ENCODE results near the gene CCDC33.

Gene CCDC33

GRCh38 chr15:74221399-74222239 is 14.5 kb upstream of the CCDC33 start:
- Histone ChIP-seq H3K9ac (ENCODE audit: low read depth, low read length) (no peak overlapping the region), H3K4me3 (ENCODE audit: low read depth, low read length) (no peak overlapping the region), H3K27me3 (ENCODE audit: control insufficient read depth, insufficient read depth, low read length) (peaks cover 91% of the 10 kb centered on the region), H3K36me3 (ENCODE audit: control insufficient read depth, insufficient read depth, low read length) (no peaks in the 10 kb centered on the region), H3K9me3 (ENCODE audit: control insufficient read depth, insufficient read depth, low read length) (no peaks in the 10 kb centered on the region), H3K4me1 (ENCODE audit: control insufficient read depth, insufficient read depth, low read length) (peaks cover 23% of the 10 kb centered on the region)

- Histone ChIP-seq H3K9ac (ENCODE audit: low read depth, low read length) (no peak overlapping the region), H3K27me3 (ENCODE audit: control insufficient read depth, insufficient read depth, low read length) (peaks cover 92% of the 10 kb centered on the region)
Measured at GRCh38 chr15:74222240-74223119, 13.6 kb upstream of the CCDC33 start.

GRCh38 chr15:74225928-74226327 is 10.2 kb upstream of the CCDC33 start:
- no peak overlapping the region for H3K4me3 ChIP-seq (ENCODE audit: low read depth, low read length)
- no peaks in the 10 kb centered on the region for H3K36me3 ChIP-seq (ENCODE audit: control insufficient read depth, insufficient read depth, low read length)
- peaks cover 70% of the 10 kb centered on the region for H3K27me3 ChIP-seq (ENCODE audit: control insufficient read depth, insufficient read depth, low read length)
- H3K4me1 ChIP-seq (ENCODE audit: control insufficient read depth, insufficient read depth, low read length), result peaks cover 19% of the 10 kb centered on the region
- H3K9me3 ChIP-seq (ENCODE audit: control insufficient read depth, insufficient read depth, low read length), result no peaks in the 10 kb centered on the region
- no peak overlapping the region for H3K9ac ChIP-seq (ENCODE audit: low read depth, low read length)

More at GRCh38 chr15:74222240-74223119, 13.6 kb upstream of the CCDC33 start:
- Histone ChIP-seq H3K36me3 (ENCODE audit: control insufficient read depth, insufficient read depth, low read length) (no peaks in the 10 kb centered on the region), H3K9me3 (ENCODE audit: control insufficient read depth, insufficient read depth, low read length) (no peaks in the 10 kb centered on the region), H3K4me3 (ENCODE audit: low read depth, low read length) (peak overlapping the region; percentile 42), H3K4me1 (ENCODE audit: control insufficient read depth, insufficient read depth, low read length) (peaks cover 23% of the 10 kb centered on the region)

- H3K4me1 ChIP-seq (ENCODE audit: control insufficient read depth, insufficient read depth, low read length), result peaks cover 12% of the 10 kb centered on the region
- H3K4me3 ChIP-seq (ENCODE audit: low read depth, low read length), result no peak overlapping the region
- no peaks in the 10 kb centered on the region for H3K36me3 ChIP-seq (ENCODE audit: control insufficient read depth, insufficient read depth, low read length)
- H3K9me3 ChIP-seq (ENCODE audit: control insufficient read depth, insufficient read depth, low read length), result no peaks in the 10 kb centered on the region
- no peak overlapping the region for H3K9ac ChIP-seq (ENCODE audit: low read depth, low read length)
- H3K27me3 ChIP-seq (ENCODE audit: control insufficient read depth, insufficient read depth, low read length), result peaks cover 60% of the 10 kb centered on the region
Measured at GRCh38 chr15:74226761-74227540, 9.2 kb upstream of the CCDC33 start.

GRCh38 chr15:74227968-74228722 is 8.0 kb upstream of the CCDC33 start:
- H3K9ac ChIP-seq (ENCODE audit: low read depth, low read length), result no peak overlapping the region
- H3K27me3 ChIP-seq (ENCODE audit: control insufficient read depth, insufficient read depth, low read length), result peaks cover 61% of the 10 kb centered on the region
- H3K9me3 ChIP-seq (ENCODE audit: control insufficient read depth, insufficient read depth, low read length), result no peaks in the 10 kb centered on the region
- peaks cover 8% of the 10 kb centered on the region for H3K4me1 ChIP-seq (ENCODE audit: control insufficient read depth, insufficient read depth, low read length)
- no peaks in the 10 kb centered on the region for H3K36me3 ChIP-seq (ENCODE audit: control insufficient read depth, insufficient read depth, low read length)
- H3K4me3 ChIP-seq (ENCODE audit: low read depth, low read length), result no peak overlapping the region

- Histone ChIP-seq H3K9me3 (ENCODE audit: control insufficient read depth, insufficient read depth, low read length) (no peaks in the 10 kb centered on the region), H3K4me3 (ENCODE audit: low read depth, low read length) (no peak overlapping the region), H3K36me3 (ENCODE audit: control insufficient read depth, insufficient read depth, low read length) (no peaks in the 10 kb centered on the region), H3K4me1 (ENCODE audit: control insufficient read depth, insufficient read depth, low read length) (peaks cover 6% of the 10 kb centered on the region), H3K27me3 (ENCODE audit: control insufficient read depth, insufficient read depth, low read length) (peaks cover 62% of the 10 kb centered on the region), H3K9ac (ENCODE audit: low read depth, low read length) (no peak overlapping the region)
Measured at GRCh38 chr15:74228723-74229081, 7.4 kb upstream of the CCDC33 start.

GRCh38 chr15:74229686-74230085 is 6.4 kb upstream of the CCDC33 start:
- Histone ChIP-seq H3K4me3 (ENCODE audit: low read depth, low read length) (no peak overlapping the region), H3K9ac (ENCODE audit: low read depth, low read length) (no peak overlapping the region), H3K36me3 (ENCODE audit: control insufficient read depth, insufficient read depth, low read length) (no peaks in the 10 kb centered on the region), H3K4me1 (ENCODE audit: control insufficient read depth, insufficient read depth, low read length) (peaks cover 9% of the 10 kb centered on the region), H3K9me3 (ENCODE audit: control insufficient read depth, insufficient read depth, low read length) (no peaks in the 10 kb centered on the region), H3K27me3 (ENCODE audit: control insufficient read depth, insufficient read depth, low read length) (peaks cover 56% of the 10 kb centered on the region)

- Histone ChIP-seq H3K4me3 (ENCODE audit: low read depth, low read length) (no peak overlapping the region), H3K9ac (ENCODE audit: low read depth, low read length) (no peak overlapping the region), H3K4me1 (ENCODE audit: control insufficient read depth, insufficient read depth, low read length) (peaks cover 9% of the 10 kb centered on the region), H3K36me3 (ENCODE audit: control insufficient read depth, insufficient read depth, low read length) (no peaks in the 10 kb centered on the region), H3K9me3 (ENCODE audit: control insufficient read depth, insufficient read depth, low read length) (no peaks in the 10 kb centered on the region), H3K27me3 (ENCODE audit: control insufficient read depth, insufficient read depth, low read length) (peaks cover 38% of the 10 kb centered on the region)
Measured at GRCh38 chr15:74231475-74231874, 4.7 kb upstream of the CCDC33 start.

- peaks cover 20% of the 10 kb centered on the region for H3K27me3 ChIP-seq (ENCODE audit: control insufficient read depth, insufficient read depth, low read length)
Measured at GRCh38 chr15:74233373-74233772, 2.8 kb upstream of the CCDC33 start.

GRCh38 chr15:74233851-74234597 is 2.1 kb upstream of the CCDC33 start:
- H3K36me3 ChIP-seq (ENCODE audit: control insufficient read depth, insufficient read depth, low read length), result no peaks in the 10 kb centered on the region
- H3K27me3 ChIP-seq (ENCODE audit: control insufficient read depth, insufficient read depth, low read length), result peaks cover 20% of the 10 kb centered on the region
- H3K9ac ChIP-seq (ENCODE audit: low read depth, low read length), result no peak overlapping the region
- no peaks in the 10 kb centered on the region for H3K9me3 ChIP-seq (ENCODE audit: control insufficient read depth, insufficient read depth, low read length)
- no peak overlapping the region for H3K4me3 ChIP-seq (ENCODE audit: low read depth, low read length)
- H3K4me1 ChIP-seq (ENCODE audit: control insufficient read depth, insufficient read depth, low read length), result peaks cover 5% of the 10 kb centered on the region

More at GRCh38 chr15:74233373-74233772, 2.8 kb upstream of the CCDC33 start:
- no peak overlapping the region for H3K4me3 ChIP-seq (ENCODE audit: low read depth, low read length)
- H3K9ac ChIP-seq (ENCODE audit: low read depth, low read length), result no peak overlapping the region
- no peaks in the 10 kb centered on the region for H3K36me3 ChIP-seq (ENCODE audit: control insufficient read depth, insufficient read depth, low read length)
- H3K4me1 ChIP-seq (ENCODE audit: control insufficient read depth, insufficient read depth, low read length), result peaks cover 5% of the 10 kb centered on the region
- no peaks in the 10 kb centered on the region for H3K9me3 ChIP-seq (ENCODE audit: control insufficient read depth, insufficient read depth, low read length)

Measured in iPS-15b (cell line).